MCF 10A (cell line): Measurements from ENCODE around the gene DIP2B. TPM values are rescaled to one million over a fixed set of nuclear protein-coding genes. Genes with fewer than 3 reads are reported as not detected.
A peak's percentile ranks its signal among the peaks of the same experiment; 100 is the strongest.

ENCODE experiments used
- BruUV-seq: library from RNA; stranded (reverse); fragments of 400-500 nt; replicated peaks from 2 replicates; lab custom pipeline; 2021; lab: Mats Ljungman, UMichigan
- CTCF ChIA-PET: fragments of 300-600 bp; sonication (Branson Sonifier 250); formaldehyde crosslinking; extraction: SDS; loops from one replicate; lab custom pipeline; 2021; ENCODE audit warnings: antibody characterized with exemption, inconsistent platforms; lab: Yijun Ruan, JAX
- POLR2A ChIA-PET: fragments of 300-600, 350-650 bp; sonication (Branson Sonifier 250); formaldehyde crosslinking; extraction: SDS; loops from one replicate; lab custom pipeline; 2020; ENCODE audit warnings: antibody characterized with exemption, inconsistent platforms; lab: Yijun Ruan, JAX
- DNase-seq: peaks from one replicate; pipeline ENCODE4 v3.0.0-alpha.2; 2018; ENCODE audit not compliant: unreplicated experiment
- H3K27ac Mint-ChIP-seq: one replicate; pipeline ENCODE4 v1.8.0; 2022; ENCODE audit warnings: mild to moderate bottlenecking, low read depth, mixed read lengths; ENCODE audit not compliant: unreplicated experiment
- H3K27me3 Mint-ChIP-seq: one replicate; pipeline ENCODE4 v1.8.0; 2022; ENCODE audit warnings: mixed read lengths; ENCODE audit not compliant: insufficient read depth, unreplicated experiment
- H3K36me3 Mint-ChIP-seq: one replicate; pipeline ENCODE4 v1.8.0; 2022; ENCODE audit warnings: mild to moderate bottlenecking, moderate library complexity, mixed read lengths; ENCODE audit not compliant: insufficient read depth, unreplicated experiment
- H3K4me1 Mint-ChIP-seq: one replicate; pipeline ENCODE4 v1.8.0; 2022; ENCODE audit warnings: mixed read lengths; ENCODE audit not compliant: insufficient read depth, unreplicated experiment
- H3K4me3 Mint-ChIP-seq: one replicate; pipeline ENCODE4 v1.8.0; 2022; ENCODE audit warnings: mild to moderate bottlenecking, moderate library complexity, mixed read lengths; ENCODE audit not compliant: unreplicated experiment
- H3K9me3 Mint-ChIP-seq: one replicate; pipeline ENCODE4 v1.8.0; 2022; ENCODE audit warnings: mixed read lengths; ENCODE audit not compliant: unreplicated experiment
- intact Hi-C: fragments of 100-400 bp; cut with micrococcal nuclease; formaldehyde crosslinking; loops from 2 replicates; pipeline ENCODE4 v1.14.1; 2022
- total RNA-seq: library from RNA; stranded (reverse); gene quantifications from 2 replicates; pipeline ENCODE4 v1.2.3, GENCODE V29; 2022
- TF ChIP-seq, protein P1 (sequence below): fragments of 200-600 bp; IDR thresholded peaks from one replicate; pipeline ENCODE4 v1.8.0; 2022; ENCODE audit warnings: antibody characterized with exemption, mild to moderate bottlenecking; ENCODE audit not compliant: unreplicated experiment

DIP2B gene
- total RNA-seq, 1 experiment from 2014 or later, result 18.8 TPM

GRCh38 chr12:50772470-50772869 is 267.7 kb downstream of the DIP2B start:
- intact Hi-C loops, result no loop called here
- H3K27ac Mint-ChIP-seq, result peak overlapping the region; percentile 87
- BruUV-seq, result no TSS peak
- CTCF ChIA-PET, result interaction anchor here (0.6 to 0.7 kb wide), 2 partner anchors 27 to 268 kb away, joined by 3 read pairs; no protein-coding TSS in a partner anchor
- DNase-seq, result no peak
- H3K9me3 Mint-ChIP-seq, result no peaks in the 10 kb centered on the region
- peaks cover 24% of the 10 kb centered on the region for H3K4me1 Mint-ChIP-seq
- no peak overlapping the region for H3K4me3 Mint-ChIP-seq
- POLR2A ChIA-PET, result interaction anchor here (0.9 to 7.3 kb wide), 6 partner anchors 9 to 256 kb away, joined by 3 to 169 read pairs (median 11); partner anchors contain the start of gene ATF1
- TF ChIP-seq, protein P1, sequence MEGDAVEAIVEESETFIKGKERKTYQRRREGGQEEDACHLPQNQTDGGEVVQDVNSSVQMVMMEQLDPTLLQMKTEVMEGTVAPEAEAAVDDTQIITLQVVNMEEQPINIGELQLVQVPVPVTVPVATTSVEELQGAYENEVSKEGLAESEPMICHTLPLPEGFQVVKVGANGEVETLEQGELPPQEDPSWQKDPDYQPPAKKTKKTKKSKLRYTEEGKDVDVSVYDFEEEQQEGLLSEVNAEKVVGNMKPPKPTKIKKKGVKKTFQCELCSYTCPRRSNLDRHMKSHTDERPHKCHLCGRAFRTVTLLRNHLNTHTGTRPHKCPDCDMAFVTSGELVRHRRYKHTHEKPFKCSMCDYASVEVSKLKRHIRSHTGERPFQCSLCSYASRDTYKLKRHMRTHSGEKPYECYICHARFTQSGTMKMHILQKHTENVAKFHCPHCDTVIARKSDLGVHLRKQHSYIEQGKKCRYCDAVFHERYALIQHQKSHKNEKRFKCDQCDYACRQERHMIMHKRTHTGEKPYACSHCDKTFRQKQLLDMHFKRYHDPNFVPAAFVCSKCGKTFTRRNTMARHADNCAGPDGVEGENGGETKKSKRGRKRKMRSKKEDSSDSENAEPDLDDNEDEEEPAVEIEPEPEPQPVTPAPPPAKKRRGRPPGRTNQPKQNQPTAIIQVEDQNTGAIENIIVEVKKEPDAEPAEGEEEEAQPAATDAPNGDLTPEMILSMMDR, result no peak
- H3K27me3 Mint-ChIP-seq, result no peaks in the 10 kb centered on the region
- H3K36me3 Mint-ChIP-seq, result peaks cover 39% of the 10 kb centered on the region

DNA sequence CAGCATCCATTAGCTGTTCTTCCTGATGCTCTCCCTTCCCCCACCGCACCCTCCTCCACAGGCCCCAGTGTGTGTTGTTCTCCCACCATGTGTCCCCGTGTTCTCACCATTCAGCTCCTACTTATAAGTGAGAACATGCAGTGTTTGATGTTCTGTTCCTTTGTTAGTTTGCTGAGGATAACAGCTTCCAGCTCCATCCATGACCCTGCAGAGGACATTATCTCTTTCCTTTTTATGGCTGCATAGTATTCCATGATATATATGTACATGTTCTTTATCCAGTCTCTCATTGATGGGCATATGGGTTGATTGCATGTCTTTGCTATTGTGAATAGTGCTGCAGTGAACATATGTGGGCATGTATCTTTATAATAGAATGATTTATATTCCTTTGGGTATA is 268.1 kb downstream of the DIP2B start:
- H3K27me3 Mint-ChIP-seq, result no peaks in the 10 kb centered on the region
- peaks cover 38% of the 10 kb centered on the region for H3K36me3 Mint-ChIP-seq
- H3K4me1 Mint-ChIP-seq, result peaks cover 24% of the 10 kb centered on the region
- peak overlapping the region; percentile 72 for H3K4me3 Mint-ChIP-seq
- CTCF ChIA-PET, result interaction anchor here (0.6 kb wide), 2 partner anchors 27 to 752 kb away, joined by 3 to 4 read pairs; no protein-coding TSS in a partner anchor
- POLR2A ChIA-PET, result interaction anchor here (0.6 to 7.3 kb wide), 11 partner anchors 9 to 606 kb away, joined by 3 to 169 read pairs (median 3); partner anchors contain the start of genes ATF1 and CERS5
- intact Hi-C loops, result no loop called here
- no peaks in the 10 kb centered on the region for H3K9me3 Mint-ChIP-seq
- H3K27ac Mint-ChIP-seq, result peak overlapping the region; percentile 87
- no peak for DNase-seq
- no TSS peak for BruUV-seq
- TF ChIP-seq, protein P1, result no peak

DNA sequence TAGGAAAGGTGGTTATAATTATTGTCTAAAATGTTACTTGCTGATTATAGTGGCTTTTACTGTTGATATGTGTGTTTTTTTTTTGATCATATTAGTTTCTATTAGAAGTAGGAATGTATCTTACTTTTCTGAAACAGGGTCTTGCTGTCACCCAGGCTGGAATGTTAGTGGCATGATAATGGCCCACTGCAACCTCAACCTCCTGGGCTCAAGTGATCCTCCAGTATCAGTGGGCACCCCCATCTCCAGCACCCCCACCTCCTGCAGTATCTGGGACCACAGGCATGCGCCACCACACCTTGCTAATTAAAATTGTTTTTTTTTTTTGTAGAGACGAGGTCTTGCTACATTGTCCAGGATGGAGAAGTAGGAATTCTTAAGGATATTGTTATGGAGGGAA is 270.5 kb downstream of the DIP2B start:
- POLR2A ChIA-PET, result interaction anchor here (0.8 to 7.3 kb wide), 3 partner anchors 10 to 26 kb away, joined by 4 to 169 read pairs (median 9); partner anchors contain the start of gene ATF1
- BruUV-seq, result no TSS peak
- Mint-ChIP-seq H3K9me3 (no peaks in the 10 kb centered on the region), H3K36me3 (peaks cover 47% of the 10 kb centered on the region), H3K4me1 (peaks cover 25% of the 10 kb centered on the region), H3K4me3 (no peak overlapping the region), H3K27me3 (no peaks in the 10 kb centered on the region), H3K27ac (peak overlapping the region; percentile 49)
- intact Hi-C loops, result no loop called here
- no peak for DNase-seq
- TF ChIP-seq, protein P1, result no peak
- CTCF ChIA-PET, result interaction anchor here (1.0 to 1.8 kb wide), 4 partner anchors 11 to 50 kb away, joined by 3 to 14 read pairs (median 4); partner anchors contain the start of gene ATF1

DNA sequence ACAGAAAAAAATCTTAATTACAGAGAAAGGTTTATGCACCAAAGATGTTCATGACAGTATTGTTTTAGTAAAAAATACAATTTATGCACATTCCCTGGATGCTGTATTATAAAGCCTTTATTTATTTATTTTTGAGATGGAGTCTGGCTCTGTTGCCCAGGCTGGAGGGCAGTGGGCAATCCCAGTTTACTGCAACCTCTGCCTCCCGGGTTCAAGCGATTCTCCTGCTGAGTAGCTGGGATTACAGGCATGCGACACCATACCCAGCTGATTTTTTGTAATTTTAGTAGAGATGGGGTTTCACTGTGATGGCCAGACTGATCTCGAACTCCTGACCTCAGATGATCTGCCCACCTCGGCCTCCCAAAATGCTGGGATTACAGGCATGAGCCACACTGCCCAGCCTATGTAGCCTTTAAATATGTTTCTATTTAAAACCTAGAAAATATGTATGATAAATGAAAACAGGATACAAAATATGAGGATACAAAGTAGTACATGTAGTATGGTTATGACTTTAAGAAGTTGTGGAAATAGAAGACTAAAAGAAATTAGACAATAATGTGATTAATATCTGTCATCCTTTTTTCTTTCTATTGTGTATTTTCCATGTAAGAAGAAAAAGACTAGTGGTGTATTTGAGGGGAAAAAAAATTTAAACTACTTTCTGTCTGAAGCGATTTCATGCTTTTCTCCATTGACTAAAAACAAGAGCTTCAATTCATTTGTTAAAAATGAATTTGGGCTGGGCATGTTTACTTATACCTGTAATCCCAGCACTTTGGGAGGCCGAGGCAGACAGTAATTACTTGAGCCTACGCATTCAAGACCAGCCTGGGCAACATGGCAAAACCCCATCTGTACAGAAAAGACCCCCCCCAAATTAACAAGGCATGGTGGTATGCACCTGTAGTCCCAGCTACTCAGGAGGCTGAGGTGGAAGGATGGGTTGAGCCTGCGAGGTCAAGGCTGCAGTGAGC is 272.3 kb downstream of the DIP2B start:
- intact Hi-C loops, result no loop called here
- peaks cover 41% of the 10 kb centered on the region for H3K36me3 Mint-ChIP-seq
- POLR2A ChIA-PET, result interaction anchor here (0.8 to 7.3 kb wide), 5 partner anchors 9 to 305 kb away, joined by 3 to 169 read pairs (median 4); partner anchors contain the start of gene ATF1
- H3K4me1 Mint-ChIP-seq, result peaks cover 25% of the 10 kb centered on the region
- no TSS peak for BruUV-seq
- no peaks in the 10 kb centered on the region for H3K9me3 Mint-ChIP-seq
- no peaks in the 10 kb centered on the region for H3K27me3 Mint-ChIP-seq
- no peak overlapping the region for H3K4me3 Mint-ChIP-seq
- TF ChIP-seq, protein P1, result no peak
- DNase-seq, result no peak
- no peak overlapping the region for H3K27ac Mint-ChIP-seq
- CTCF ChIA-PET, result interaction anchor here (0.9 to 1.6 kb wide), 2 partner anchors 10 to 12 kb away, joined by 3 to 5 read pairs; no protein-coding TSS in a partner anchor
